HG03175 (cell line): Measurements from ENCODE around the gene IPO9.
"Not testable (repeated sequence)": the region's sequence is repeated elsewhere in the genome, so short reads cannot be mapped to it uniquely, and the experiment has no call there.

Experiments used
- ATAC-seq: cut with Tn5 transposase; IDR thresholded peaks from one replicate; pipeline ENCODE4 v1.9.1; 2021; ENCODE audit warnings: mild to moderate bottlenecking, moderate library complexity; ENCODE audit not compliant: unreplicated experiment

The IPO9 gene

DNA sequence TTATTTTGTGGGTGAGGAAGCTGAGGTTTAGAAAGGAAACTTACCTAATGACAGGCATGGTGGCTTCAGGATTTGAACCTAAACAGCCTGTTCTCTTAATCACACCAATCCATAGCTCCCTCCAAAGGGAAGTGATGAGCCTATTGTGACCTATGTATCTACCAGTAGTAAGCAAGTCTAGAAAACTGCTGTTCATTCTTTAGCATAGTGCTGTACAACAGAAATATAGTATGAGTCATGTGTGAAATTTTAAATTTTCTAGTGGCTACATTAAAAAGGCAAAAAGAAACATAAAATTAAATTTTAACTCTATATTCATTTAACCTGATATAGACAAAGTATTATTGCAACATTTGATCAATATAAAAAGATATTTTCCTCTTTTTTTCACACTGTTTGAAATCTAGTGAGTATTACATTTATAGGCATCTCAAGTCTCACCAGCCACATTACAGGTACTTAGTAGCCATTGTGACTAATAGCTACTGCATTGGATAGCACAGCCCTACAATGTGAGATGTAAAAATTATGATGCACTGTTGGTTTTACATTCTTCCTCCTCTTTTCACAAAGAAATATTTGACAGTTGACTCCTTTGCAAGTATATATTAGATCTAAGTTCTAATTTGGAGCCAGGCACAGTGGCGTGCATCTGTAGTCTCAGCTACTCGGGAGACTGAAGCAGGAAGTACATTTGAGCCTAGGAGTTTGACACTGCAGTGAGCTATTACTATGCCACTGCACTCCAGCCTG is 16.6 kb downstream of the IPO9 start:
- no peak for ATAC-seq

DNA sequence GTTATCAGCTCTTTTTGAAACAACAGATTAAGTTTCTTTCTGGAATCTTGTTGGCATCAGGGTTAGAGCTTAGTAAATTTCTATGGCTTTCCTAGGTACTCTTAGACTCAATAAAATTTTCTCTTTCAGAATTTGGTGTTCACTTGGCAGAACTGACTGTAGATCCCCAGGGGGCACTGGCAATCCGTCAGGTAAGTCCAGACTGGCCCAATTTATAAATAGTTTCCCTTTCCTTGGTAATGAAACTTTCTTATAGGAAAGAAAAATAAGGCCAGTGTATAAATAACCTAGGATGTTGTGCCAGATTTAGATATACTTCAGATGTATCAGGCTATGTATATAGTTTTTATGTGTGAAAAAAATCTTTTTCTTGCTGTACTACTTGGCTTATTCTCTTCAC is 18.2 kb downstream of the IPO9 start:
- ATAC-seq = no peak

DNA sequence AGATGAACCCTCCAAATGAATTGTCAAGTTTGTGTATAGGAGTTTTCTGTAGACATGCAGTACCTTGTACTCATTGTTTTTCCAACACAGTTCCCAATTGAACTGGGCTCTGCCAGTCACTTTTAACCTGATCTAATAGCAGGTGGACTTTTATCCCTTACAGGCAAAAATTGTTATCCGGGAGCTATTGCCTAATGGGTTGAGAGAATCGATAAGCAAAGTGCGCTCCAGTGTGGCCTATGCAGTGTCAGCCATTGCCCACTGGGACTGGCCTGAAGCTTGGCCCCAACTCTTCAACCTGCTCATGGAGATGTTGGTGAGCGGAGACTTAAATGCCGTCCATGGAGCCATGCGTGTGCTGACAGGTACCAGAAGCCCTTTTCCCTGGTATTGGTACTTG is 19.3 kb downstream of the IPO9 start:
- no peak for ATAC-seq

DNA sequence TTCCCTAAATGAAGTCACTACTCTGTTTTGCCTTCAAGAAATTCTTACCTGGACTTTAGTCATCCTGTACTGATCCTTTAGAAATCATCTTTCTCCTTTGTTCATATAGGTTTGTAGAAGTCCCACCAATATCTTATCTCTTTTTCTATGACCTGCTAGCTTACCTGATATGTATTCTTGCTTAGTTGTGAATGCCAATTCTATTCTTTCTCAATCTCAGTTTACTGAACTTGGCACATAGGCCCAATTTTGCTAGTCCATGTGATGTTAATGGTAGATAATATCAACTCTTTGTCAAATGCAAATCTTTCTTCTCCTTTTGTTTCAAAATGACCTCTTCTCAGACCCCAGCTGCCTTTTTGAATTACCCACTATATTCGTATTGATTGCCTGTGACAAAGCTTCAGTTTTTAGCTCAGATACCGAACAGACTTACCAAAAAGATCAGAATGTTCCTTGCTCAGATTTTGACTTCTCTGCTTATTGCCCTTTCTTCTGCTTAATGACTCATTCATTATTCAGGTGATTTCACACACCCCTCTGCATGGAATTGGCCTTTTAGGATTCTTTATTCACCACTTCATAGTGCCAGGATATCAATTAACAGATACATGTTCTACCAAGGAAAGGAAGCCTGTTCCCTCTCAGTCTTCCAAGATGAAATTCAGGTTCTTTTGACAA is 20.6 kb downstream of the IPO9 start:
- no peak for ATAC-seq

DNA sequence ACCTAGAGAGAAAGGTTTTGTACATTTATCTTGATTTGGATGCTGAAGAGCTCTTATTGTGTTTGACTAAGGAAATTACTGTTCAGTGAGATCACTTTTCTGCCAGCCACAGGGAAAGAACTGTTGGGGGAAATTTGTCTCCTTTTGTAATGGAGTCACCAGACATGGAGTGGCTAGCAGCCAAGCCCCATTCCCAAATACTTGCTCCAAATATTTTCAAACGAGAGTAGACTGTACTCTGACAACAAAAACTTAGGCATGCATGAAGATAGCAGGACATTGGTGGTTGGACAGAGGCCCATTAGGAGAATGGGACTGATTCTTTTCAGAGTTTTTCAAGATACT is 21.1 kb downstream of the IPO9 start:
- ATAC-seq = no peak

DNA sequence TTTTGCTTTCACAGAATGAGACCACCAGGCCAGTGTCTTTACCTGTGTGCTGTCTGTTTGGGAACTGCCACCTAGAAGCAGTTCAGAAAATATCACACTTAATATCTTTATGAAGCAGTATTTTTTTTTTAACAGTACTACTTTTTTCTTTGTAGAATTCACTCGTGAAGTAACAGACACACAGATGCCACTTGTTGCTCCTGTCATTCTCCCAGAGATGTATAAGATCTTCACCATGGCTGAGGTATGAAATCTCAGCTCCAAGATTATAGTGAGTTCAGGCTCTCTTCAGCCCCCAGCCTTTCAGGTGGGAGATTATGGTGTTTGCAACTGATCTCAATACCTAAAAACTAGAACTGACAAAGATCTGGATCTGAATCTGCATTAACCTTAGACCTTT is 23.0 kb downstream of the IPO9 start:
- ATAC-seq = no peak

DNA sequence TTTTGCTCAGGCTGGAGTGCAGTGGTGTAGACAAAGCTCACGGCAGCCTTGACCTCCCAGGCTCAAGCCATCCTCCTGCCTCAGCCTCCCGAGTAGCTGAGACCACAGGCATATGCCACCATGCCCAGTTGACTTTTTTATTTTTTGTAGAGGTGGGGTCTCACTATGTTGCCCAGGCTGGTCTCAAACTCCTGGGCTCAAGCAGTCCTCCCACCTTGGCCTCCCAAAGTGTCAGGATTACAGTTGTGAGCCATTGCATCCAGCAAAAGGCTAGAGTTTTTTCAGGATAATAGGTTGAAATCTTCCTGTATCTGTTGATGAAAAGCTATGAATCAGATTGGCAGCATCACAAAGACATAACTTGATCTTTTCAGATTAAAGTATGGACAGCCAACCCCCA is 27.8 kb downstream of the IPO9 start:
- not testable (repeated sequence) for ATAC-seq

DNA sequence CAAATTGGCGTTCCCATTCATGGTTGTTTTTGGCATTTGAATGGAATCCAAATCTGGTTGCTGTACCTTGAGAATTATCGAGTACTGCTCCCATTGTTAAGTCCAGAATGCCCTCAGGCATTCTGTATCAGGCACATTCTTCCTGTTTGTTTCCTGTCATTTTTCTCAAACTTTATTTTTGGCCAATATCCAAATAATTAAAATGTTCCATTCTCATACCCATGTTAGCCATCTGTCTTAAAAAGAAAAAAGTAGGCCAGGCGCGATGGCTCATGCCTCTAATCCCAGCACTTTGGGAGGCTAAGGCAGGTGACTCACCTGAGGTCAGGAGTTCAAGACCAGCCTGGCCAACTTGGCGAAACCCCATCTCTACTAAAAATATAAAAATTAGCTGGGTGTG is 30.5 kb downstream of the IPO9 start:
- ATAC-seq = no peak

DNA sequence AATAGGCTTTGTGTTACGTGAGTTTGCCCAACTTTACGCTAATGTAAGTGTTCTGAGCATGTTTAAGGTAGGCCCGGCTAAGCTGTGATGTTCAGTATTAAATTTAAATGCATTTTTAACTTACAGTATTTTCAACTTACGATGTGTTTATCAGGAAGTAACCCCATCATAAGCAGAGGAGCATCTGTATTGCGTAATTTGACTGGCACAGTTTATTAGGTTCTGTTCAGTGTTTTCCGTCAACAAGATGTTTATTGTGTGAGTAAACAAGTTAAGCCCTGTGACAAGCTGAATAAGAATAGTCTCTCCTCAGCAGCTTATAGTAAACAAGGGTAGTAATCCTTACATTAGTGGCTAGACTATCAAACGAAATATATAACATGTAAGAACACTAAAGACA is 32.5 kb downstream of the IPO9 start:
- no peak for ATAC-seq

DNA sequence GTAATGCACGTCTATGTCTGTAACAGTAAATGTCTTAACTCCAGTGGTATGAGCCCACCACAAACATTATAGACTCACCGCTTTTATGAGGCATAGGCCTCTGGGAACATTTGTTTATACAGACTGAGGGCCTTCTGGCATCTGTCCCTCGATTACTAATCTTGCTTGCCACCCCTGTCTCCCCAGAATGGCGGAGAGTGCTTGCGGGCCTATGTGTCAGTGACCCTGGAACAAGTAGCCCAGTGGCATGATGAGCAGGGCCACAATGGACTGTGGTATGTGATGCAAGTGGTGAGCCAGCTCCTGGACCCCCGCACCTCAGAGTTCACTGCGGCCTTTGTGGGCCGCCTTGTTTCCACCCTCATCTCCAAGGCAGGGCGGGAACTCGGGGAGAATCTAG is 41.4 kb downstream of the IPO9 start:
- ATAC-seq = no peak

DNA sequence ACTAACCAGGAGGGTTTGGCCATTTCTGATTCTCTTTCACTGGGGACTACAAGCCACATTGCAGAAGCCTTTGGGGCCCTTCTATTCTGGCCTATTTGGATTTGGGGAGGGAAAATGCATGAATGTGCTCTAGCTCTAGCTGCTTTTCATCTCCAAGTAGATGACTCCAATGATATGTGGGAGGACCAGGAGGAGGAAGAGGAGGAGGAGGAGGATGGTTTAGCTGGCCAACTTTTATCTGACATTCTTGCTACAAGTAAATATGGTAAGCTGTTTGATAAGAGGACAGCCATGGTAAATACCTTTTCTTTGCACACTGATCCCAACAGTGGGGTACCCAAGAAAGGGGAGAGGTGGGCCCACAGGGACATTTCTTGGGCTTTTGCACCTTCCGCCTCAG is 45.7 kb downstream of the IPO9 start:
- no peak for ATAC-seq

DNA sequence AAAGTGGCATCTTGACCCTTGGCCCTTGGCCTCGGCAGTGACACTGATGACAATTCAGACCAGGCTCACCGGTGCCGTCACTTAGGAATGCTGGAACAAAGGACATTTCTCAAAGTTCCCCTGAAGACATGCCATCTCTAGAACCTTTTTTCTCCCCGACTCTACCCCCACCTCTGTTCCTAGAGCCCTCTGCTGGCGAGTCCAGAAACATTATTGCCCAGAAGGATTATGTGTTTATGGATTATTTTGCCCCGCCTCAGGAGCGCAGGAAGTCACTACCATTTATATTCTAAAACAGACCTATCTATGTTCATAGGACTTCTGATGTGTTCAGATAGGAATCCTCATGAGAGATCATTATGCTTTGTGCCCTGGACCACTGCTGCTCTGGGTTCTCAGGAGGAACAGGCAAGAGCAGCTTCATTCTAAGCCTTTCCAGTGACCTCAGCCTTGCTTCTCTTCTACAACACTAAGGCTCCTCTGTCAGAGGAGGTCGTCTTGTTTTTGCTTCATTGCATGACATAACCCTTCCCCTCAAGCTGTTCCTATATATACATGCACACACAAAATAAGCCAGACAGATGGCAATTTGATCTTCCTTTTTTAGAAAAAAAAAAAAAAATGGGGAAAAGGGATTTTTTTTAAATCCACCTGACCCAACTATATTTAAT is 47.3 kb downstream of the IPO9 start:
- ATAC-seq = no peak

DNA sequence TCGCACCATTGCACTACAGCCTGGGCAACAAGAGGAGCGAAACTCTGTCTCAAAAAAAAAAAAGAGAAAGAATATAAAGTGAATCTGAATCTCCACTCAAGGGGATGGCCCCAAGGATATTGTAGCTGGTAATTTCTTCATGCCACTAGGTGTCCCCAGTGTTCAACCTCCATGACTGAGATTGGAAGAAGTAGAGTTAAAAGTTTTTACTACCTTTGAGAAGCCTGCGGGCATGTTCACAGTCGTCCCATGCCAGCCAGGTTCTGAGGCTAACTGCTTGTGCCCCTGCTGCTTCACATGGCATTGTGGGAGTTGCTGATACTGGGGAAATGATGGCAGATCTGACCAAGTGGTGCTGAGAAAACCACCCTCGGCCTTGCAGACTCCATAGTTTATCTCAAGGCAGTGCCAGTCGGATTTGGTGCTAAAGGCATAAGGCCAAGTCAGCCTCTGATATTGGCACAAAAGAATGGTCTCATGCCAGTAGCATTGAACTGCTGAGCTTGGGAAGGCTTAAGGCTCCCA is 49.0 kb downstream of the IPO9 start:
- no peak for ATAC-seq

DNA sequence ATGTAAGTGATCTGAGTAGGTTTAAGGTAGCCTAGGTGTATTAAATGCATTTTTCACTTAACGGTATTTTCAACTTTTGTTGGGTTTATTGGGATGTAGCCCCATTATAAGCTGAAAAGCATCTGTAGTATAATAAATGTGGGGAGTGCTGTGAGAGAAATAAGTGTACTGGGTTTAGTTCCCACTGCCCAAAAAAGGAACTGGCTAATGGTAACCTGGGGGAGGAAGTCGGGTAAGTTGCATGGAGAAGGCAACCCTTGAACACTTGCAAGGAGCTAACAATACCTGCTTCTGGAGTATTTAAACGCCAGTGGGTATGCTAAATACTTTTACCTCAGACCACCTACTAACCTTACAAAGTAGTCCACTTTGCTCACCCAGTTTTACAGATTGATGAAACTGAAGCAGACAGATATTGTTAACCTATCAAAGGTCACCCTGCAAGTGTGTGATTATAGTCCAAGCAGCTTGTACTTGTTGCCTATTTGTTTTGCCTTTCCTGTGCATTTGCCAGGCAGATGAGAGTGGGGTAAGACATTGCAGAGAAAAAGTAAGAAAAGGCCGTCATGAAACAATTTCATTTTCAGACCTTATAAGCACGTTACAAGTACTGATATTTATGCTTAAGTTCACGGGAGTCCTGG is 52.1 kb downstream of the IPO9 start:
- ATAC-seq = no peak

DNA sequence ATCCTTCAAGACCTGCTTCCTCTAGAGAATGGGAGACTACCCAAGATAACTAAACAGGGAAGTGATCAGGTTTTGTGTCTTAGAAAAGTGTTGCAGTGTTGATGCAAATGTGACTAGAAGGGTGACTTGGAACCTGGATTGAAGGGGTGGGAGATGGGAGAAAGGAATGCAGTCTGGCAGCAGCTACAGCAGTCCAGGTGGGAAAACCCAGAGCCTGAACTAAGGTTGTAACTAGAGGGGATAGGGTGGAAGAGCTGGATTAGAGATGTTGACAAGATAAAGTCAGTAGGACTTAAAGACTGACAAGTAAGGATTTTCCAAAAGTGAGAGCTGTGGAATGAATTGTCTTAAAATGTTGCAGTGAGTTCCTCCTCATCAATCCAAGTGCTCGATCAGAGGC is 52.7 kb downstream of the IPO9 start:
- ATAC-seq = no peak

DNA sequence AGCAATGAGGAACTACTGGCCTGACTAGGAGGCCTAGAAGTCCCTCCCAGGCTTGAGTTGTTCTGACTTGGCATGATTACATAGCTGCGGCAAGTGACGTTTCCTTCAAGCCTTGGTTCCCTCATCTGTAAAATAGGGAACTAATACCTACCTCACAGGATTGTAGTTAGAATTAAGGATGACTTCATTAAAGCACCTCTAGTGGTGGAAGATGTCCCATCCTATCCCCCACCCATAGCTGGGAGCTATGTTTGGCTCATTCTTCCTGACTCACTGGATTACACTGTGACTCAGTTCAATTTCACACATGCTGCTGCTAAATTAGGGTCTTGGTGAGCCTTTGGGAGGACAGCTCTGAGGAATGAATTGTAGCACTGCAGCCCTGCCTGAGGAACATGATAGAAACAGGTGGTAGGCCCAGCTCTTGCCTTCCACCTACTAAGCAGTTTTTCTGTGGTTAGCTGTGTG is 53.7 kb downstream of the IPO9 start:
- peak; percentile 56 for ATAC-seq

DNA sequence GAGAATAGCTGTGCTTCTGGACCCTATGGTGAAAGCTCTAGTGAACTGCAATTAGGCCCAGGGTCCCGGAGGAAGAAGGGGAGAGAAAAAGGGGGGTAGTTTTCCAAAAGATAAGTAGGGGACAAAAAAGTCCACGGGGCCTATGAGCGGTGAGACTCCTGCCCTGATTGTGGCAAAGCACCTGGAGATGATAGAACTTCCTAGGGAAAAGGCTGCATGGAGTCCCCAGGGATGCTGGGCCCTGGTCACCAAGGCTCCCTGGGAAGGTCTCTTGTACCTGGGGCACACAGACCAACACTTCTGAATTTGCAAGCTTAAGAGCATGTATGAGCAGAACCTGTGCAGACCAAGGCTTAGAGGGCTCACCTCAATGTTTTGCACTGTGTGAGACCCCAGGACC is 54.3 kb downstream of the IPO9 start:
- no peak for ATAC-seq

DNA sequence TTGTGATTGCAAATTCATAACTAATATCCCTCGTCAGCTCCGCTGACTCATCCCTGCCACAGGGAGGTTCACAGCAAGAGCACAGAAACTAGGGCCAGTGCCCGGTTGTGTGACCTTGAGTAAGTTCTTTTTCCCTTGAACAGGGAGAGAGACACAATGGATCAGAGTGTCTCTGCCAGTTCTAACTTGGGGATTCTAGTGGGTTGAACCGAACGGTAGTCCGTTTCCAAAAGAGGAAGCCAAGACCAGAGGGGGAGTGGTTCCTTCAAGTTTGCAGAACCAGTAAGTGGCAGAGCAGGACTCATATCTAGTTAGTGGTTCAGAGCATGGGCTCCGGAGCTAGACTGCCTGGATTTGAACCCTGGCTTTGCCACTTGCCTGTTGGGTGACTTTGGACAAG is 54.8 kb downstream of the IPO9 start:
- ATAC-seq = no peak

DNA sequence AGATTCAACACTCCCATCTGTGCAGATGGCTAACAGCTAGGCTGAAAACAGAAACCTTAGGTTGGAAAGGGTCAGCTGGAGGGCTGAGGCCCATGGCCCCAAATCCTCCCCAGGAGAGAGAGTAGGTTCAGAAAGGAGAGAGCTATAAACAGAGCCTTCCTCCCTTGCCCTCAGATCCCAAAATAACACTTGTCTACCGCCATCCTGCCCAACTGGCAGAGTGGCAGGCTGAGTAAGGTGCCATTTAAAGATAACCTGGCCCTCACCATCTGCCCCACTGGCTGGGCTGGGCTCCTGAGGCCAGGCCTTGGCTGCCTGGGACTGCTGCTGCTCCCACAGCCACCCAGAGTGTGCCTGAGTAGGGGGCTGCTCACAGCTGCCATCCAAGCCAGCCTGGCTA is 55.5 kb downstream of the IPO9 start:
- no peak for ATAC-seq

DNA sequence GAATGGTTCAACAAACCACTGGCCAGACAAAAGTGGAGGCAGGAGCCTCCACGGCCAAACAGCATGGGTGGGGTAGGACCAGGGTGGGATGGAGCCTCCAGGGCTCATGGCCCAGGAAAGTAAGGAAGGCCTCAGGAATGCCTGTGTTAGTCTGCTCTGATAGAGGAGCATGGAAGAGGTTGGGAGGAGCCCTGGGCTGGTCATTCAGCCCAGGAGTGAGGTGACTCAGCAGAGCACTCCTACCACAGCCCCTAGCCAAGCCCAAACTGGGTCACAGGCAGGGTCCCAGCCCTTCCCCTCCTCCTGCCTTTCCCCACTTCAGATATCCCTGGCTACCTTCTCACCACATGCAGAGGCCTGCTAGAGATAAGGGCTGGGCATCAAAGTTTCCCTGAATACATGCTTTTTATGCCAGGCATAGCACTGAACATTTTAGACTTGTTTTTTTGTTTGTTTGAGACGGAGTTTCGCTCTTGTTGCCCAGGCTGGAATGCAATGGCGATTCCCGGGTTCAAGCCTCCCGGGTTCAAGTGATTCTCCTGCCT is 56.6 kb downstream of the IPO9 start:
- no peak for ATAC-seq
